Measurements from ENCODE around the gene GPN2.

- TF ChIP-seq, protein P1, sequence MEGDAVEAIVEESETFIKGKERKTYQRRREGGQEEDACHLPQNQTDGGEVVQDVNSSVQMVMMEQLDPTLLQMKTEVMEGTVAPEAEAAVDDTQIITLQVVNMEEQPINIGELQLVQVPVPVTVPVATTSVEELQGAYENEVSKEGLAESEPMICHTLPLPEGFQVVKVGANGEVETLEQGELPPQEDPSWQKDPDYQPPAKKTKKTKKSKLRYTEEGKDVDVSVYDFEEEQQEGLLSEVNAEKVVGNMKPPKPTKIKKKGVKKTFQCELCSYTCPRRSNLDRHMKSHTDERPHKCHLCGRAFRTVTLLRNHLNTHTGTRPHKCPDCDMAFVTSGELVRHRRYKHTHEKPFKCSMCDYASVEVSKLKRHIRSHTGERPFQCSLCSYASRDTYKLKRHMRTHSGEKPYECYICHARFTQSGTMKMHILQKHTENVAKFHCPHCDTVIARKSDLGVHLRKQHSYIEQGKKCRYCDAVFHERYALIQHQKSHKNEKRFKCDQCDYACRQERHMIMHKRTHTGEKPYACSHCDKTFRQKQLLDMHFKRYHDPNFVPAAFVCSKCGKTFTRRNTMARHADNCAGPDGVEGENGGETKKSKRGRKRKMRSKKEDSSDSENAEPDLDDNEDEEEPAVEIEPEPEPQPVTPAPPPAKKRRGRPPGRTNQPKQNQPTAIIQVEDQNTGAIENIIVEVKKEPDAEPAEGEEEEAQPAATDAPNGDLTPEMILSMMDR (IDR thresholded peaks at IDR 0.05) = no peak
- TF ChIP-seq POLR2A (IDR thresholded peaks at IDR 0.05) = no peak
These were observed 56.4 kb downstream of the GPN2 start for GRCh38 chr1:26833432-26834405.

Data from right lobe of liver (tissue), 4 donors.